H1 (cell line): ENCODE results near the gene LRRC2.

Experiments
- BACH1 ChIP-seq: IDR thresholded peaks from 2 replicates; pipeline ENCODE4 v1.6.1; 2012; ENCODE audit warnings: low read length, improper control_type of control experiment
- CEBPB ChIP-seq: IDR thresholded peaks from 2 replicates; pipeline ENCODE4 v1.6.1; 2012; ENCODE audit warnings: low read depth, low read length
- CTBP2 ChIP-seq: IDR thresholded peaks from 2 replicates; pipeline ENCODE4 v1.7.0; 2011; ENCODE audit warnings: borderline replicate concordance, mild to moderate bottlenecking, moderate library complexity, mixed read lengths, low read length; ENCODE audit not compliant: insufficient read depth, insufficient read length
- EP300 ChIP-seq, 2 experiments: IDR thresholded peaks; 1 replicate in 1 of 2; 2 replicates in 1 of 2; pipeline ENCODE4 v1.6.1; 2011 to 2012; ENCODE audit warnings: low read depth in 2 of 2, low read length in 2 of 2, mild to moderate bottlenecking in 2 of 2, borderline replicate concordance in 1 of 2, inconsistent platforms in 1 of 2, moderate library complexity in 1 of 2
- GABPA ChIP-seq: IDR thresholded peaks from 2 replicates; pipeline ENCODE4 v1.6.1; 2011; ENCODE audit warnings: mild to moderate bottlenecking, low read length, moderate library complexity, borderline replicate concordance; ENCODE audit not compliant: insufficient read depth
- JUN ChIP-seq: IDR thresholded peaks from 2 replicates; pipeline ENCODE4 v1.6.1; 2011; ENCODE audit warnings: low read depth, mild to moderate bottlenecking, improper control_type of control experiment, low read length
- NRF1 ChIP-seq: IDR thresholded peaks from 2 replicates; pipeline ENCODE4 v1.6.1; 2011; ENCODE audit warnings: mild to moderate bottlenecking, low read depth, low read length, improper control_type of control experiment
- POLR2A ChIP-seq, 2 experiments: IDR thresholded peaks; 1 replicate in 1 of 2; 2 replicates in 1 of 2; pipeline ENCODE4 v1.6.1; 2011; ENCODE audit warnings: low read depth in 2 of 2, low read length in 2 of 2, mild to moderate bottlenecking in 2 of 2; ENCODE audit errors: control extremely low read depth in 1 of 2
- YY1 ChIP-seq: IDR thresholded peaks from 2 replicates; pipeline ENCODE4 v1.6.1; 2011; ENCODE audit warnings: low read depth, mild to moderate bottlenecking, low read length
- ZNF274 ChIP-seq: IDR thresholded peaks from 2 replicates; pipeline ENCODE4 v1.7.0; 2012; ENCODE audit warnings: low read length, borderline replicate concordance; ENCODE audit errors: extremely low read depth
- TF ChIP-seq, protein P1 (sequence below), 3 experiments: IDR thresholded peaks; 1 replicate in 2 of 3; 2 replicates in 1 of 3; pipeline versions ENCODE4 v1.5.1 to v1.6.1; 2011; ENCODE audit warnings: low read length in 3 of 3, mild to moderate bottlenecking in 3 of 3, inconsistent platforms in 2 of 3, low read depth in 1 of 3, moderate library complexity in 1 of 3; ENCODE audit not compliant: insufficient read depth in 1 of 3; ENCODE audit errors: control extremely low read depth in 1 of 3
- TF ChIP-seq, protein P2 (sequence below): IDR thresholded peaks from 2 replicates; pipeline ENCODE4 v1.6.1; 2011; ENCODE audit warnings: low read length, improper control_type of control experiment

DNA sequence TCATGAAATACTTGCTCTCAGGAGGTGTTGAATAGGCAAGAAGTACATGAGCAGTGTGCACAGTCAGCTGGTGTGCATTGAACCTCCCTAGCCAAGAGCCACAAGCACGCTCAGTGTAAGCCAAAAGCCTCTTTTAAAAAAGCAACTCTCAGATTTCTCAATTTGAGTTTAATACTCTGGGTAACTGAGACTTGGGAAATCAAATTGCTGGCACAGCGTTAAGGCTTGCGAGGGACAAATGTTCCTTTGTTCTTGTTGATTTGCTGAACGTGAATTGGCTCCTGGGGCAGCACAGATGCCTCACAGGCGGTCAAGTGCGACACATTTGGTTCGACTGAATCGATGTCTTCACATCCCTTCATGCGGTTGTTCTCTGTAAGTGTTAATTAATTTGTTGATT is 46.2 kb upstream of the LRRC2 start, which contains the start of gene FAM240A:
- TF ChIP-seq ZNF274 (no peak), CEBPB (no peak), POLR2A (IDR thresholded peaks at IDR 0.05; ENCODE audit: control extremely low read depth in 1 of 2, low read depth in 2 of 2, low read length in 2 of 2) (no peak), JUN (no peak), YY1 (no peak), BACH1 (no peak), EP300 (IDR thresholded peaks at IDR 0.05; ENCODE audit: borderline replicate concordance in 1 of 2, low read depth in 2 of 2, low read length in 2 of 2) (no peak), NRF1 (no peak), CTBP2 (no peak), GABPA (no peak)
- TF ChIP-seq, protein P1, sequence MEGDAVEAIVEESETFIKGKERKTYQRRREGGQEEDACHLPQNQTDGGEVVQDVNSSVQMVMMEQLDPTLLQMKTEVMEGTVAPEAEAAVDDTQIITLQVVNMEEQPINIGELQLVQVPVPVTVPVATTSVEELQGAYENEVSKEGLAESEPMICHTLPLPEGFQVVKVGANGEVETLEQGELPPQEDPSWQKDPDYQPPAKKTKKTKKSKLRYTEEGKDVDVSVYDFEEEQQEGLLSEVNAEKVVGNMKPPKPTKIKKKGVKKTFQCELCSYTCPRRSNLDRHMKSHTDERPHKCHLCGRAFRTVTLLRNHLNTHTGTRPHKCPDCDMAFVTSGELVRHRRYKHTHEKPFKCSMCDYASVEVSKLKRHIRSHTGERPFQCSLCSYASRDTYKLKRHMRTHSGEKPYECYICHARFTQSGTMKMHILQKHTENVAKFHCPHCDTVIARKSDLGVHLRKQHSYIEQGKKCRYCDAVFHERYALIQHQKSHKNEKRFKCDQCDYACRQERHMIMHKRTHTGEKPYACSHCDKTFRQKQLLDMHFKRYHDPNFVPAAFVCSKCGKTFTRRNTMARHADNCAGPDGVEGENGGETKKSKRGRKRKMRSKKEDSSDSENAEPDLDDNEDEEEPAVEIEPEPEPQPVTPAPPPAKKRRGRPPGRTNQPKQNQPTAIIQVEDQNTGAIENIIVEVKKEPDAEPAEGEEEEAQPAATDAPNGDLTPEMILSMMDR (IDR thresholded peaks at IDR 0.05; ENCODE audit: control extremely low read depth in 1 of 3, insufficient read depth in 1 of 3, low read depth in 1 of 3, low read length in 3 of 3) = no peak
- TF ChIP-seq, protein P2, sequence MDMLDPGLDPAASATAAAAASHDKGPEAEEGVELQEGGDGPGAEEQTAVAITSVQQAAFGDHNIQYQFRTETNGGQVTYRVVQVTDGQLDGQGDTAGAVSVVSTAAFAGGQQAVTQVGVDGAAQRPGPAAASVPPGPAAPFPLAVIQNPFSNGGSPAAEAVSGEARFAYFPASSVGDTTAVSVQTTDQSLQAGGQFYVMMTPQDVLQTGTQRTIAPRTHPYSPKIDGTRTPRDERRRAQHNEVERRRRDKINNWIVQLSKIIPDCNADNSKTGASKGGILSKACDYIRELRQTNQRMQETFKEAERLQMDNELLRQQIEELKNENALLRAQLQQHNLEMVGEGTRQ = no peak
